ENCODE data around the gene SMIM3.

SMIM3 gene

GRCh38 chr5:150771034-150771795, 7.3 kb upstream of the SMIM3 start:
- Histone ChIP-seq H3K9me3 (ENCODE audit: control insufficient read depth, insufficient read depth, low read length) (no peaks in the 10 kb centered on the region), H3K4me3 (ENCODE audit: low read depth, low read length) (no peak overlapping the region), H3K9ac (ENCODE audit: low read depth, low read length) (no peak overlapping the region), H3K36me3 (ENCODE audit: control insufficient read depth, insufficient read depth, low read length) (no peaks in the 10 kb centered on the region), H3K4me1 (ENCODE audit: control insufficient read depth, insufficient read depth, low read length) (no peaks in the 10 kb centered on the region), H3K27me3 (ENCODE audit: control insufficient read depth, insufficient read depth, low read length) (peaks cover 20% of the 10 kb centered on the region)

GRCh38 chr5:150774145-150774544, 4.4 kb upstream of the SMIM3 start:
- Histone ChIP-seq H3K9ac (ENCODE audit: low read depth, low read length) (no peak overlapping the region), H3K9me3 (ENCODE audit: control insufficient read depth, insufficient read depth, low read length) (no peaks in the 10 kb centered on the region), H3K4me3 (ENCODE audit: low read depth, low read length) (no peak overlapping the region)

GRCh38 chr5:150777685-150778084, 872 bp upstream of the SMIM3 start:
- Histone ChIP-seq H3K36me3 (ENCODE audit: control insufficient read depth, insufficient read depth, low read length) (no peaks in the 10 kb centered on the region), H3K27me3 (ENCODE audit: control insufficient read depth, insufficient read depth, low read length) (peaks cover 26% of the 10 kb centered on the region), H3K4me1 (ENCODE audit: control insufficient read depth, insufficient read depth, low read length) (peaks cover 3% of the 10 kb centered on the region), H3K4me3 (ENCODE audit: low read depth, low read length) (no peak overlapping the region), H3K9me3 (ENCODE audit: control insufficient read depth, insufficient read depth, low read length) (no peaks in the 10 kb centered on the region), H3K9ac (ENCODE audit: low read depth, low read length) (no peak overlapping the region)

More at GRCh38 chr5:150774145-150774544, 4.4 kb upstream of the SMIM3 start:
- no peaks in the 10 kb centered on the region for H3K4me1 ChIP-seq (ENCODE audit: control insufficient read depth, insufficient read depth, low read length)
- H3K27me3 ChIP-seq (ENCODE audit: control insufficient read depth, insufficient read depth, low read length) = peaks cover 21% of the 10 kb centered on the region
- H3K36me3 ChIP-seq (ENCODE audit: control insufficient read depth, insufficient read depth, low read length) = no peaks in the 10 kb centered on the region

GRCh38 chr5:150778088-150778516, 455 bp upstream of the SMIM3 start:
- H3K4me3 ChIP-seq (ENCODE audit: low read depth, low read length) = peak overlapping the region; percentile 89
- no peaks in the 10 kb centered on the region for H3K36me3 ChIP-seq (ENCODE audit: control insufficient read depth, insufficient read depth, low read length)

GRCh38 chr5:150779397-150780186, 1.0 kb downstream of the SMIM3 start:
- no peak overlapping the region for H3K9ac ChIP-seq (ENCODE audit: low read depth, low read length)
- H3K4me3 ChIP-seq (ENCODE audit: low read depth, low read length) = peak overlapping the region; percentile 89

More at GRCh38 chr5:150778088-150778516, 455 bp upstream of the SMIM3 start:
- H3K9me3 ChIP-seq (ENCODE audit: control insufficient read depth, insufficient read depth, low read length) = no peaks in the 10 kb centered on the region
- peaks cover 26% of the 10 kb centered on the region for H3K27me3 ChIP-seq (ENCODE audit: control insufficient read depth, insufficient read depth, low read length)
- peaks cover 3% of the 10 kb centered on the region for H3K4me1 ChIP-seq (ENCODE audit: control insufficient read depth, insufficient read depth, low read length)
- H3K9ac ChIP-seq (ENCODE audit: low read depth, low read length) = peak overlapping the region; percentile 66

GRCh38 chr5:150780187-150780692, 1.7 kb downstream of the SMIM3 start:
- Histone ChIP-seq H3K4me1 (ENCODE audit: control insufficient read depth, insufficient read depth, low read length) (peaks cover 3% of the 10 kb centered on the region), H3K4me3 (ENCODE audit: low read depth, low read length) (no peak overlapping the region), H3K27me3 (ENCODE audit: control insufficient read depth, insufficient read depth, low read length) (peaks cover 26% of the 10 kb centered on the region), H3K36me3 (ENCODE audit: control insufficient read depth, insufficient read depth, low read length) (no peaks in the 10 kb centered on the region), H3K9ac (ENCODE audit: low read depth, low read length) (no peak overlapping the region), H3K9me3 (ENCODE audit: control insufficient read depth, insufficient read depth, low read length) (no peaks in the 10 kb centered on the region)

More at GRCh38 chr5:150779397-150780186, 1.0 kb downstream of the SMIM3 start:
- no peaks in the 10 kb centered on the region for H3K9me3 ChIP-seq (ENCODE audit: control insufficient read depth, insufficient read depth, low read length)
- peaks cover 3% of the 10 kb centered on the region for H3K4me1 ChIP-seq (ENCODE audit: control insufficient read depth, insufficient read depth, low read length)
- no peaks in the 10 kb centered on the region for H3K36me3 ChIP-seq (ENCODE audit: control insufficient read depth, insufficient read depth, low read length)
- peaks cover 26% of the 10 kb centered on the region for H3K27me3 ChIP-seq (ENCODE audit: control insufficient read depth, insufficient read depth, low read length)

- Histone ChIP-seq H3K9ac (ENCODE audit: low read depth, low read length) (no peak overlapping the region), H3K36me3 (ENCODE audit: control insufficient read depth, insufficient read depth, low read length) (no peaks in the 10 kb centered on the region), H3K9me3 (ENCODE audit: control insufficient read depth, insufficient read depth, low read length) (no peaks in the 10 kb centered on the region), H3K27me3 (ENCODE audit: control insufficient read depth, insufficient read depth, low read length) (peaks cover 26% of the 10 kb centered on the region), H3K4me3 (ENCODE audit: low read depth, low read length) (no peak overlapping the region), H3K4me1 (ENCODE audit: control insufficient read depth, insufficient read depth, low read length) (peaks cover 3% of the 10 kb centered on the region)
Measured at GRCh38 chr5:150780816-150781221, 2.3 kb downstream of the SMIM3 start.

GRCh38 chr5:150781706-150782614, 3.4 kb downstream of the SMIM3 start:
- Histone ChIP-seq H3K4me3 (ENCODE audit: low read depth, low read length) (no peak overlapping the region), H3K9me3 (ENCODE audit: control insufficient read depth, insufficient read depth, low read length) (no peaks in the 10 kb centered on the region), H3K27me3 (ENCODE audit: control insufficient read depth, insufficient read depth, low read length) (peaks cover 25% of the 10 kb centered on the region), H3K4me1 (ENCODE audit: control insufficient read depth, insufficient read depth, low read length) (peaks cover 3% of the 10 kb centered on the region), H3K9ac (ENCODE audit: low read depth, low read length) (no peak overlapping the region), H3K36me3 (ENCODE audit: control insufficient read depth, insufficient read depth, low read length) (no peaks in the 10 kb centered on the region)

- H3K4me1 ChIP-seq (ENCODE audit: control insufficient read depth, insufficient read depth, low read length) = peaks cover 3% of the 10 kb centered on the region
- H3K9me3 ChIP-seq (ENCODE audit: control insufficient read depth, insufficient read depth, low read length) = no peaks in the 10 kb centered on the region
- H3K36me3 ChIP-seq (ENCODE audit: control insufficient read depth, insufficient read depth, low read length) = no peaks in the 10 kb centered on the region
- no peak overlapping the region for H3K9ac ChIP-seq (ENCODE audit: low read depth, low read length)
- H3K27me3 ChIP-seq (ENCODE audit: control insufficient read depth, insufficient read depth, low read length) = peaks cover 17% of the 10 kb centered on the region
- H3K4me3 ChIP-seq (ENCODE audit: low read depth, low read length) = no peak overlapping the region
Measured at GRCh38 chr5:150782850-150783249, 4.3 kb downstream of the SMIM3 start.

- Histone ChIP-seq H3K4me1 (ENCODE audit: control insufficient read depth, insufficient read depth, low read length) (peaks cover 3% of the 10 kb centered on the region), H3K9ac (ENCODE audit: low read depth, low read length) (no peak overlapping the region), H3K27me3 (ENCODE audit: control insufficient read depth, insufficient read depth, low read length) (peaks cover 11% of the 10 kb centered on the region), H3K9me3 (ENCODE audit: control insufficient read depth, insufficient read depth, low read length) (no peaks in the 10 kb centered on the region), H3K4me3 (ENCODE audit: low read depth, low read length) (no peak overlapping the region), H3K36me3 (ENCODE audit: control insufficient read depth, insufficient read depth, low read length) (no peaks in the 10 kb centered on the region)
Measured at GRCh38 chr5:150783422-150783928, 4.9 kb downstream of the SMIM3 start.

- Histone ChIP-seq H3K4me3 (ENCODE audit: low read depth, low read length) (no peak overlapping the region), H3K4me1 (ENCODE audit: control insufficient read depth, insufficient read depth, low read length) (no peaks in the 10 kb centered on the region), H3K27me3 (ENCODE audit: control insufficient read depth, insufficient read depth, low read length) (no peaks in the 10 kb centered on the region), H3K9me3 (ENCODE audit: control insufficient read depth, insufficient read depth, low read length) (no peaks in the 10 kb centered on the region), H3K36me3 (ENCODE audit: control insufficient read depth, insufficient read depth, low read length) (no peaks in the 10 kb centered on the region), H3K9ac (ENCODE audit: low read depth, low read length) (no peak overlapping the region)
Measured at GRCh38 chr5:150785950-150786349, 7.4 kb downstream of the SMIM3 start.

Measured in iPS-15b (cell line).